ENCODE results near the gene SCN3B.

DNA sequence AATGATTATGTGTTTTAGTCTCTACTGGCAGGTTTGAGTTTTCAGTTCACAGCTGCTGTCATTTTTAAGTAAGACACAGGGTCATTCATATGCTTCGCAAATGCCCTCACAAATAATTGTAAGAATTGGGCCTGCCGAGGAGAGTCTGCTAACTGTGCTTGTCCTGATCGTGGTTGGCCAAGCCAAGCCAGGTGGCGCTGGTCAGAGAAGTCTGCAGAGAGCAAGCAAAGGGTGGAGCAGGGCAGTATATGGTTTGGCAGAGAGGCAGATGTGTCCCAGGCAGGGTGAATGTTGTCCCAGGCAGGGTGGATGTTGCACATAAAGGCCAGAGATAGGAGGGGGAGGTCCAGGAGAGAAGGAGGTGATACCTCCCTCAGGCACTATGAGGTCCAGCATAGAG is 52.7 kb downstream of the SCN3B start:
- TF ChIP-seq, protein P1, sequence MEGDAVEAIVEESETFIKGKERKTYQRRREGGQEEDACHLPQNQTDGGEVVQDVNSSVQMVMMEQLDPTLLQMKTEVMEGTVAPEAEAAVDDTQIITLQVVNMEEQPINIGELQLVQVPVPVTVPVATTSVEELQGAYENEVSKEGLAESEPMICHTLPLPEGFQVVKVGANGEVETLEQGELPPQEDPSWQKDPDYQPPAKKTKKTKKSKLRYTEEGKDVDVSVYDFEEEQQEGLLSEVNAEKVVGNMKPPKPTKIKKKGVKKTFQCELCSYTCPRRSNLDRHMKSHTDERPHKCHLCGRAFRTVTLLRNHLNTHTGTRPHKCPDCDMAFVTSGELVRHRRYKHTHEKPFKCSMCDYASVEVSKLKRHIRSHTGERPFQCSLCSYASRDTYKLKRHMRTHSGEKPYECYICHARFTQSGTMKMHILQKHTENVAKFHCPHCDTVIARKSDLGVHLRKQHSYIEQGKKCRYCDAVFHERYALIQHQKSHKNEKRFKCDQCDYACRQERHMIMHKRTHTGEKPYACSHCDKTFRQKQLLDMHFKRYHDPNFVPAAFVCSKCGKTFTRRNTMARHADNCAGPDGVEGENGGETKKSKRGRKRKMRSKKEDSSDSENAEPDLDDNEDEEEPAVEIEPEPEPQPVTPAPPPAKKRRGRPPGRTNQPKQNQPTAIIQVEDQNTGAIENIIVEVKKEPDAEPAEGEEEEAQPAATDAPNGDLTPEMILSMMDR (IDR thresholded peaks at IDR 0.05): no peak
- TF ChIP-seq ZFX (IDR thresholded peaks at IDR 0.05; ENCODE audit: borderline replicate concordance): no peak
